Measurements from ENCODE around the gene MAGI1.

- TF ChIP-seq CTCF (conservative IDR thresholded peaks at IDR 0.05): peak; percentile 85
- no peak for TF ChIP-seq ZFX (IDR thresholded peaks at IDR 0.05)
Observed at GRCh38 chr3:65342084-65342683, 696.5 kb downstream of the MAGI1 start.

All from C4-2B (cell line).